ENCODE data around the gene DESI2.
"Not testable (repeated sequence)": the region's sequence is repeated elsewhere in the genome, so short reads cannot be mapped to it uniquely, and the experiment has no call there.

DESI2 gene

DNA sequence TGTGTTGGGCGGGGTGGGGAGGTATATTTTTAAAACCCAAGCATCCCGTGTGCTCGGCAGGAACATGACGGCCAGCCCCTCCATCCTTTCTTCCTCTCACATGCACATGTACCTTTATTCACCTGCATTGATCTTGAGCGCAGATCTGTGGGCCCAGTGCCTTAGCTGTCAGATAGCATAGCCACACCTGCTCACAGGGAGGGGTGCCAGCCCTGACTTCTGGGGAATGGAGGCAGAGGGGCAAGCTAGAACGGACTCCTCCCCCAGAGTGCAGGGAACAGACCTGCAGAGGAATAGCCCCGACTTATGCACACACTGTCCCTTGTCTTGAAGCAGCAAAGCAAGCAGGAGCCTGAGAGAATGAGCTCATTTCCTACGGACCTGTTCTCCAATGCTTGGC lies 56.1 kb downstream of the DESI2 start:
- DNase-seq, result no peak

DNA sequence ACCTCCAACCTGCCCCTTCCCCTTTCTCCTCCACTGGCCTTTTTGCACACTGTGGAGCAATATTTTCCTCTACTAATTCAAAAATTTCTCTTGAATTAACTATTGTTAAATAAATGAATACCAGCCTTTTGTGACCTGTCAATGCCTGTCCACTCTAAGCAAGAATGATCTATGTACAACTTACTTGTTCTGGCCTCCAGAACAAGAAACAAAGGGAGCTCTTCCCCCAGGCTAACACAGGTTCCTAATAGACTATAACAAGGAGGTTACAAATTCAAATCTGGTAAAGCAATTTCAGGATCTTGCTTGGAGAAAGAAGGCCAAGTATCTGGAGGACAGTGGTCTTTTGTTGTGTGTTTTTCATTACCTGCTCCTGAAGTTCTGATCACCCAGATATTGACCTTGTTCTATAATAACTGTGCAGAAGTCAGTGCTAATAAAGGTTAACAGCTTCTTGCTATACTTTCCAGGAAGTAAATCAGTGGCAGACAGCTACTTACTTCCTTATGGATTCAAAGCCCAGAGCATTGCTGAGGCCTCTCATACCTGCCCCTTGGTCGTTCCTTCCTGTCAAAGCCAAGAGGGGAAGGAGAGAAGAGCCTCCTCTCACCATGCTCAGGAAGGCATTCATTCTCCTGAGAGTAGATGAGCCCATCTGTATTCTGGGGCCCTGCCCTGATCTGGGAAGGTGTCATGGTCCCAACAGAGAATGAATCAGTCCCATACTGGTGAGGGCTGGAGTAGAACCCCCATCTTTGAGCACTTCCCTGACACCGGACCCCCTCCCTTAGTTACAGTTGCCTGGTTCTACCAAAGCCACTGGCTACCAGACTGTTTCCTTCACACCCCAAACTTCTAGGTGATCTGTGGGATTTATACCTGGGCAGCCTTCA lies 56.8 kb downstream of the DESI2 start:
- DNase-seq, result no peak

DNA sequence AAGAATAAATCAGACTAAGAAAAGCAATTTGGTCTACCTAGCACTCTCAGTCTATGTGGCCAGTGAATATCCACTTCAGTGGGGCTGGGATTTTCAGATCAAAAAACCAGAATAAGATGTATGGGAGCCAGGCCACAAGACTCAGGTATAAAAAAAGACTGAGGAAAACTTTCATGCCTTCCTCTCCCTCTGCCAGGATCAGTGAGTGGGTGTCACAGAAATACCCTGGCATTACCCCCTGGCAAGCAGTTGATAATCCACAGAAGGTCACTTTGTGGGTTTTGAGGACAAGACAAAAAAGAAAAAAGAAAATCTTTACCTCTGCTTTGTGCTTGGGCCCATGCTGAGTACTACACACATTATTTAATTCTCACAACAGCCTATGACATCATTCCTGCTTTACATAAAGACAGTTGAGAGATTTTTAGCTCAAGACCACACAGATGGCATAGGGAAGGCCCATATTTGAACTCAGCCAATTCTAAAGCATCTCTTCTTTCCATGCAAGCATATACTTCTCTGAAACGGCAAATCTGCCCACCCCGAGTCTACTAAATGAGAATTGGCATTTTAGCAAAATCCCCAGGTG lies 57.6 kb downstream of the DESI2 start:
- DNase-seq, result no peak

DNA sequence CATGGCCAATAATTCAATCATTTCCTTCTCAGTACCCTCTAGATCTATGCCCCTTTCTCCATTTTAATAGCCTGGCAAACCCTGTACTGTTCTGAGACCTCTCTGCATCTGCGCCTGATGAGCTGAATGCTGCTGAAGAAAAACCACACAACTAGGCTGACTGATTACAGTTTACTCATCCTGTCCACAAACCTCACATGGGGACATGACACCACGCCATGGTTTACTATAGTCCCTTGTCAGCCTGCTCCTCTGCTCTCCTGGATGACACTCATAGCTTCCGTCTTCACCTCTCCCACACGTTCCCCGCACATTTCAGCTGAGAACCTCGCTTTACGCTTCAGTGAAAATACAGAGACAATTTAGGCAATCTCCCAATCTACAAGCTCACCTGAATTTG lies 59.7 kb downstream of the DESI2 start:
- DNase-seq, result no peak

DNA sequence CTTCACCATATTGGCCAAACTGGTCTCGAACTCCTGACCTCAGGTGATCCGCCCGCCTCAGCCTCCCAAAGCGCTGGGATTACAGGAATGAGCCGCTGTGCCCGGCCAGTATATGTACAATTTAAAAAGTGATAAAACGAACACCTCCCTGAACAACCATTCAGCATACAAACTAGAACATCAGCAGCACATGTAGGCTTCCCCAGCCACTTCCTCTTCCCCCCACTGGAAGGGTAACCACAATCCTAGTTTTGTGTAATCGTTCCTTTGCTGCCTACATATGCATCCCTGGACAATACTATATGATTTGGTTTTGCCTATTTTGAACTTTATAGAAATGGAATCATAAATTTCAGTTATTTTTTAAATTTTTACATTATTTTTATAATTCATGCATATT lies 60.4 kb downstream of the DESI2 start:
- DNase-seq, result no peak

DNA sequence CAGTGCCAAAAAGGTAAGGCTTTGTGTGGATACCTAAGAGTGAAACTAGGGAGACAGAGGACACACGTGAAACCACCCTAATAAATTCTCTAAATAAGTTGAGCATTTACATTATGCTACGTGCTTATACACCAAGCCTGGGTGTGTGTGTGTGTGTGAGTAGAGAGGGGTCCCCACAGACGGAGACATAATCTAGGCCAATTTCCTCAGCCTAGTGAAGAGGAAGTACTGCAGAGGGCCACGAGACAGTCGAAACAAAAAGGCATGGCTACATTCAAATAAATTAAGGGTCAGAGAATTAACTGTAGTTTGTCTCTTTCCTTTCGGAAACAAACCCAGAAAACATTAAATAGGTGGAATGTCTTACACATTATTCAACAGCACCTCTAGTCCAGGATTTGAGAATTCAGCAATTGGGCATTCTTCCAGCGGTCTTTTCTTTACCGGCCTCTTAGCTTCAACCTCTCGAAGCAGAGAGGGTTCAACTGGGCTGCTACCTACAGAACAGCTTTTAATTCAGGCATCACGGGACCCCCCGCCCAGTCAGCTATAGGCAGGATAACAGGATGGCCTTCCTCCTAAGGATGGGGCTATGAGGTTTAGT lies 75.0 kb downstream of the DESI2 start:
- no peak for DNase-seq

DNA sequence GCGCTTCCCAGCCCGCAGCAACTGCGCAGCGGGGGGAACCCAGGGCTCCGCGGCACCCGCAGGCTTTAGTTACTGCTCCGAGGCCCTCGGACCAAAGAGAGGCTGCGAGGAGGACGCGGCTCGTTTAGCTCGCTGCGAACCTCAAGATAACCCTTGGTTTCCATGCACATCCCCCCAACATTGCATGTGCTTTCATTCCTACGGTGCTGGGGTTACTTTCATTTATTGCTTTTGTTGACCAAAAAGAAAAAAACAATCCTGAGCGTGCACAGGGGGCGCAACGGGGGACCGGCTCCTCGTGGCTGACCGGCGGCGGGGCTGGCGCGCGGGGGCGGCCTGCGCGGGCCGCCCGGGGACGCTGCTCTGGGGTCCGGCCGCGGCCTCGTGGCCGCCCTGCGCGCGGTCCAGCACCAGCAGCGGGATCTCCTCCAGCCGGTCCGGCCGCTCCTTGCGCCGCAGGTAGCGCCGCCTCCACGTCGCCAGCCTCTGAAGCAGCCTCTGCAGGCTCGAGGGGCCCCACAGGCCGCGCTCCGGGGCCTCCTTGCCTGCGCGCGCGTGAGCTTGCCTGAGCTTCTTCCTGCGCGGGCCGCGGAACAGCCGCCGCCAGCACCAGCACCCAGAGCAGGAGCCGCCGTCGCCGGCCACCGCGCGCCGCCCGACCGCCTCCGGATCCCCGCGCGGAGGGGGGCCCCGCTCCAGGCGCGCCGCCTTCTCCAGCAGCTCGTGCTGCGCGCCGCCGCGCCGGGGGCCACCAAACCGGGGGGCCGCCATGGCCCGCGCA lies 77.4 kb downstream of the DESI2 start:
- DNase-seq, result peak; percentile 78

DNA sequence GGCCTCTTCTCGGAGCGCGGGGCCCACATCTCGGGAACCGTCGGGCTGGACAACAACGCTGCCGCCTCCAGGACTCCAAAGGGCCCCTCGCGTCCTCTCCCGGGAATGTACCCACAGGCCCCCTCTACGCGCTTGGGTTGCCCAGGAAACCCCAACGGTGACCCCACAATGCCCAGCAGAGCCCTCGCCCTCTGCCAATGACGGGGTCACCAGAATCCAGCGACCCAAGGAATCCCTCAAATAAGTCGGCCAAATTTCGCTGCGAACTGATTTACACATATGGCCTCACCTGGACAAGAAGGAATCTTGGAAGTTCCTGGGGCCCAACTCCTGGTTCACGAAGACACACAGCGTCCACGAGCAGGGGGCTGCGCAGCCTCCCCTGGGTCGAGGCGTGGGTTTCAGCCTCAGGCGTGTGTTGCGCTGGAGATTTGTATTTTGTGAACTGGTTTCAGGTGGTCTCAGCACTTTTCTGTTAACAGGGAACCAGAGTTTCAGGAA lies 78.1 kb downstream of the DESI2 start:
- DNase-seq, result no peak

DNA sequence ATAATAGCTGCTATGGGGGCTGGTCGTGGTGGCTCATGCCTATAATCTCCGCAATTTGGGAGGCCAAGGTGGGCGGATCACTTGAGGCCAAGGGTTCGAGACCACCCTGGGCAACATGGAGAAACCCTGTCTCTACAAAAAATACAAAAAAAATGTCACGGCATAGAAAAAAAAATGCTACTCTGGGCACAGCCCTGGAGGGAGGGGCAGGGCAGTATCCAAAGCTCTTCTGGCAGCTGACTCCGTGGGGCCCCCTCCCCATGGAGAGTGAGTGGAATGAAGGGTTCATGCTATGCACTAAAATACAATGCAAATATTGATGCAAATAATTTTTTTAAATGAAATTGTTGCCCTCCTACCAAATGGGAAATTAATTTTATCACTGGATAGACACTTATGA lies 78.7 kb downstream of the DESI2 start:
- no peak for DNase-seq

DNA sequence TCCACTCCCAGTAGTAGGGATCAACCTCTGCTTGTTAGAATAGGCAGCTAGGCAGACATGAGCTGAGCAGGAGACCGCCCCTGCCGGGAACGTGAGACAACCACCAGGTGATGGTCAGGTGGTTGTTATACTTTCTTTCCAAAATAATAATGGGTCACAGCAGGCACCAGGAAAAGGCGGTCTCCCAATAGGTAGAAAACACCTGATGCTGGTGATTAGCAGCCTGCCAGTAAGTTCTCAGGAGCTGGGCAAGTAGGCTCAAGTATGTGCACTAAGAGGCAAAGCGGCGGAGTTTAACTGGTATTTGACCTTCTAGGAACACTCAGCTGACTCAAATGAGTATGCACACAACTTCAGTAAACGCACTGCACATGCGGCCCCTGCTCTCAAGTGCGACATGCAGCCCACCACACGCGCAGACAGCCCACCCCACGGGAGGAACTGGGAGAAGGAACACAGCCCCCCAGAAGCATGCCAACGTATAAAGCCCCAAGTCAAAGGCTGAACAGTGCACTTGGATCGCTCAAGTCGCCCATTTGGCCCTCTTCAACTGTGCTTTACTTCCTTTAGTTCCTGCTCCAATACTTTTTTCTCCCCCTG lies 80.0 kb downstream of the DESI2 start:
- DNase-seq, result no peak

DNA sequence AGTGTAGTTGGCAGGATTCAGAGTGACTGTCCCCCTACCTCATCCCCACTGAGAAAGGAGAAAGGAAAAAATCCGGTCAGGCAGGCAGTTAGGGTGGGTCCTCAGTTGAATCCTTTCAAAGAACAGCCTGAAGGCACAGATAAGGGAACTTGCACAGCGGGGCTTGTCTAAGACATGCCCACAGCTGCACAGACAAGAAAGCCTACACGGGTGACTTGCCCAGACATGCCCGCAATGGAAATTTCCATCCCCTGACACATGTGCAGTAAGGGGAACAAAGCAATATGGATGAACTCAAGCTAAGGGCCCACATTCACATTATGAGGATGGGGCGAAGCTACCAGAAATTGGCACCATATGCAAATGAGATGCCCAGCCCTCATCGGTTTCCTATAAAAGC lies 82.5 kb downstream of the DESI2 start:
- DNase-seq, result no peak

DNA sequence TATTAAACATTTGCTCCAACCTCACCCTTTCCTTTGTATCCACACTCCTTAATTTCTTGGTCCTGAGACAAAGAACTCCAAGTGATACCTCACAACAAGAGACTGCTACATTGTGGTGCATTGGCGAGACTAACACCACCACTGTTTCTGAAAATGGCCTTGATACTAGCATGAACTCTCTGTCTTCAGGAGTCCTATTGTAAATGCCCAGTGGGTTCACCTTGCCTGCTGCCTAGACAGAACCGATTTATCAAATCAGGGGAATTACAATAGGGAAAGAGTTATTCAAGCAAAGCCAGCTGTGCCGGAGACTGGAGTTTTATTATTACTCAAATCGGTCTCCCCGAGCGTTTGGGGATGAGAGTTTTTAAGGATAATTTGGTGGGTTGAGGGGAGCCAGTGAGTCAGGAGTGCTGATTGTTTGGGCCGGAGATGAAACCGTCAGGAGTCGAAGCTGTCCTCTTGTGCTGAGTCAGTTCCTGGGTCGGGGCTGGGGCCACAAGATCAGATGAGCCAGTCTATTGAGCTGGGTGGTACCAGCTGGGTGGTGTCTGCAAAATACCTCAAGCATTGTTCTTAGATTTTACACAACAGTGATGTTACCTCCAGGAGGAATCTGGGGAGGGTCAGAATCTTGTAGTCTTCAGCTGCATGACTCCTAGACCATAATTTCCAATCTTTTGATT lies 83.1 kb downstream of the DESI2 start:
- no peak for DNase-seq

DNA sequence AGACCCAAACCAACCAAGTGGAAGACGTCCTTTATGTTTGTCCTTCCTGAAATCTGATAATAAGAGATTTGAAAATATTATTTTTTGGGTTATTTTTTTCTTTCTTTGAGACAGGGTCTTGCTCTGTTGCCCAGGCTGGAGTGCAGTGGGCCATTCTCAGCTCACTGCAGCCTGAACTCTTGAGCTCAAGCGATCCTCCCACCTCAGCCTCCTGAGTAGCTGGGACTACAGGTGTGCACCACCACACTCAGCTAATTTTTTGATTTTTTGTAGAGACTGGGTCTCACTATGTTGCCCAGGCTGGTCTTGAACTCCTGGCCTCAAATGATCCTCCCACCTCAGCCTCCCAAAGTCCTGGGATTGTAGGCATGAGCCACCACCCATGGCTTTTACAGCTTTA lies 86.2 kb downstream of the DESI2 start:
- not testable (repeated sequence) for DNase-seq

DNA sequence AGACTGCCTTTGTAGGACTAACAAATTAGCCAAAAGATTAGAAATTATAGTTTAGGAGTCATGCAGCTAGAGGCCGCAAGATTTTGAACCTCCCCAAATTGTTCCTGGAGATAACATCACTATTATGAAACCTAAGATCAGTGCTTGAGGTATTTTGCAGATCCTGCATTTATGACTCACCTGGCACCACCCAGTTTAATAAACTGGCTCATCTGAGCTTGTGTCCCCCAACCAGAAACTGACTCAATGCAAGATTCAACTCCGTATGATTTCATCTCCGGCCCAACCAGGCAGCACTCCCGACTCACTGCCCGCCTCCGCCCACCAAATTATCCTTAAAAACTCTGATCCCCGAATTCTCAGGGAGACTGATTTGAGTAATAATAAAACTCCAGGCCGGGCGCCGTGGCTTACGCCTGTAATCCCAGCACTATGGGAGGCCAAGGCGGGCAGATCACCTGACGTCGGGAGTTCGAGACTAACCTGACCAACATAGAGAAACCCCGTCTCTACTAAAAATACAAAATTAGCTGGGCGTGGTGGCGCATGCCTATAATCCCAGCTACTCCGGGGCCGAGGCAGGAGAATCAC lies 87.2 kb downstream of the DESI2 start:
- not testable (repeated sequence) for DNase-seq

DNA sequence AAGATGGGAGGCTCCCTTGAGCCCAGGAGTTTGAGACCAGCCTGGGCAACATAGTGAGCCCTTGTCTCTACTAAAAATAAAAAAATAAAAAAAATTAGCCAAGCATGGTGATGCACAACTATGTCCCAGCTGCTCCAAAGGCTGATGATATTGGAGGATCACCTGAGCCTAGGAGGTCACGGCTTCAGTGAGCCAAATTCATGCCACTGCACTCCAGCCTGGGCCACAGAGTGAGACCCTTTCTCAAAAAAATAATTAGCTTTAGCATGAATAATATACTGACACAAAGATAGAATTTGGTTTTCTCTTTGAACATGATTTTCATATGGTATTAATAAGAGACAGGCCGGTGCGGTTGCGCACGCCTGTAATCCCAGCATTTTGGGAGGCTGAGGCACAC lies 88.8 kb downstream of the DESI2 start:
- no peak for DNase-seq

DNA sequence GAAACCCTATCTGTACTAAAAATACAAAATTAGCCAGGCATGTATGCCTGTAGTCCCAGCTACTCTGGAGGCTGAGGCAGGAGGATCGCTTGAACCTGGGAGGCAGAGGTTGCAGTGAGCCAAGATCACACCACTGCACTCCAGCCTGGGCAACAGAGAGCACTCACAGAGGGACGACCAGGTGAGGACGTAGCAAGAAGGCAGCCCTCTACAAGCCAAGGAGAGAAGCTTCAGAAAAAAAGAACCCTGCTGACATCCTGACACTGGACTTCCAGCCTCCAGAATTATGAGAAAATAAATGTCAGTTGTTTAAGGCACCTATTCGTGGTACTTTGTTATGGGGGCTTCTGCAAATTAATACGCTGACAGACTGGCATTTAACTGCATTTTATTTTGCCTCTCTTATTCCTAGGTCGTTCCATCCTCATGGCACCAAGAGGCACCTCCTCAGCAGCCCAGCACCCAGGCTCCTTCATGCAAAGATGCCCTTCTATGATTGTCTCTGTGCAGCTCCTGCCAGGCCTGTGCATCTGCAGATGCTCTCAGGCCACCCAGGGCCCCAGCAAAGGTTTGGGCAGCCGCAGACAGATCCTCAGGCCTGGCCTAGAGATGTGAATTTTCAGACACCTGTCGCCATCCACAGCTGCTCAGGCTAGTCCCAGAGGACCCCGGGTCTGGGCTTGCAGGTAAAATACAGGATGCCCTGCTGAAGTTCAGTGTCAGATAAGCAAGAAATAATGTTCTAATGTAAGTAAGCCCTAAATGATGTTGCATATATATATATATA lies 96.5 kb downstream of the DESI2 start:
- no peak for DNase-seq

DNA sequence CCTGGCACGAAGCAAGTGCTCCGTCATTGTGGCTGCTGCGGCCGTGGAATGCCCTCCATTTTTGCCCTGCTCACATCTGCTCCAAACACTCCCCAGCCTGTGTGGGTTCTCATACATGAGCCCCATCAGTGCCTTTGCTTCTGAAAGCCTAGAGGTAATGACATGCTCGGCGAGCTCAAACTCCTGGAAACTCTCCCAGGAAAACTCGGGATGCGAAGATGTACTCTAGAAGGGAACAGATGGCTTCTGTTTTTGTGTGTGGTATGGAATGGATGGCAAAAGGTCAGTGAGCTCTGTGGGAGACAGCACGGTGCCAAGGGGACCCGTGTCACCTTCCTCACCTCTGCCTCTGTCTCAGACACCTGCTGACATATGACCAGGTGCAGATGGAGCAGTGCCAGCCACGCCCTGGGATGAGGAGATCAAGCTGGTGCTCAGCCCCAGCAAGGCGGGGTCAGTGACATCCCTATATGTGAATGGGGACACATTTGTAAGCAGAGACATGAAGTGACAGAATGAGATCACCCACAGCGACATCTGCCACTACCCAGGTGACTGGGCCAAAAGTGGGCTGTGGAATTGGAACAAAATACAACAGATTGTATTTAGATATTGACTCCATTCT lies 98.5 kb downstream of the DESI2 start:
- DNase-seq, result no peak

DNA sequence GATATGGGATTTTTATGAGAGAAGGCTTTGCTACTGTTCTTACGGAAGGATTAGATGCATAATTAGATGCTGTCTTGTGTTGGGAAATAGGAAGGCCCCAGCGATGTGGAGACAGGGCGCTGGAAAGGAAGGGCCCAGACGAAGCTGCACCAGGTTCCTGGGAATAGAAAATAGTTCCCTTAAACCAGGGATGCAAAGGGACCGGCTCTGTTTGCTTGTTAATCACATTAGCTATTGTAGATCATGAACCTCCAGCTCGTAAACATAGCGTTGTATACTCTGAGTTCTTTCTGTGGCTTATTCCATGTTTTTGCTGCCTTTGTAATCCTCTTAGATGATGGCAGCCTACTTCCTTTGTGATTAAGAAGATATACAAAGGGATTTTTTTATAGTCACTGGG lies 102.7 kb downstream of the DESI2 start:
- no peak for DNase-seq

DNA sequence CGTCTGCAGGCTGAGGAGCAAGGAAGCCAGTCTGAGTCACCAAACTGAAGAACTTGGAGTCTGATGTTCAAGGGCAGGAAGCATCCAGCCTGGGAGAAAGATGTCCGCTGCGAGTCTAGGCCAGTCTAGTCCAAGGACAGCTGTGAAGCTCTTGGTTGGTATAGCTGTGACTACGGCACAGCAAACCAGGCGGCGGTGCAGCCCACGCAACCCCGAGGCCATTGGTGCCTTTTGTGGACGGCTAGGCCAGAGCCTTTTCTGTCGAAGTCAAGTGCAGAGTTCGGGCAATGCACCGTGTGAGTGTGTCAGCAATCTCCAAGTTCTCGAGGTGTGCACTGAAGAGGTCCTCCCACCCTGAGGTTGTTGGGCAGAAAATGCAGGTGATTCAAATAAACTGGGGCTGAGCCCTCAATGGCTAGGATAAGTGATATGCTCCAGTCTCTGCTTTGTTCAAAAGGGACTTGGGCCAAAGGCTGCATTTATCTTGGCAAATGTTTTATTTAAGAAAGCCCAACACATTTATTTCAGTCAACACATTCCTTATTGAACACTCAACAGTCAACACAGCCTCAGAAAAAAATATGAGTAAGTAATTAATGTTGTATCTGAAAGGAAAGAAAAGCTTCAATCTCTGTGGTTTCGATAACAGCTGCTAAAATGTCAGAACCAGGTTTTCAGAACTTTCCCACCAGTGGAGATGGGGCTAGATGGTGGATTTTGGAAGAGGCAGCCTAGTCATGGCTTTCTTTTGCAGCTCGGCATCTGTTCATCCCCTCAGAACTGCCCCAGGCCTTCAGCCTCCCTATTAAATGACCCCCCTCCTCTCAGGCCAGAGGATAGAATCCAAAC lies 104.4 kb downstream of the DESI2 start:
- no peak for DNase-seq
